Uterus (tissue), 2 donors: ENCODE results near the gene POLR3K.

ENCODE experiments used
- CTCF ChIP-seq, 4 experiments: fragments of 200-600 bp in 2 of 4; fragments of 450-650 bp in 2 of 4; sonication (generic) in 2 of 4; IDR thresholded peaks; one replicate each; pipeline ENCODE4 v1.5.1; 2016 to 2019; ENCODE audit warnings: antibody characterized with exemption in 4 of 4, mild to moderate bottlenecking in 2 of 4, moderate library complexity in 1 of 4
- POLR2A ChIP-seq, 2 donors: fragments of 450-650 bp; IDR thresholded peaks; one replicate each; pipeline ENCODE4 v1.6.1; 2016; ENCODE audit warnings: antibody characterized with exemption in 2 of 2, mild to moderate bottlenecking in 1 of 2, moderate library complexity in 1 of 2

GRCh38 chr16:37511-37910 is 15.9 kb downstream of the POLR3K start:
- no peak for TF ChIP-seq CTCF (IDR thresholded peaks at IDR 0.05)
- no peak for TF ChIP-seq POLR2A (IDR thresholded peaks at IDR 0.05)
